Skeletal muscle cell (primary cell): Measurements from ENCODE around the gene CLIC5.

Source experiments
- DNase-seq: peaks from one replicate; pipeline ENCODE4 v3.0.0-alpha.2; 2010; ENCODE audit warnings: low read depth
- H3K4me3 ChIP-seq: 2 replicates; pipeline ENCODE4 v1.5.1; 2011; ENCODE audit warnings: low read depth, mild to moderate bottlenecking, control low read depth, low read length, moderate library complexity

The CLIC5 gene

DNA sequence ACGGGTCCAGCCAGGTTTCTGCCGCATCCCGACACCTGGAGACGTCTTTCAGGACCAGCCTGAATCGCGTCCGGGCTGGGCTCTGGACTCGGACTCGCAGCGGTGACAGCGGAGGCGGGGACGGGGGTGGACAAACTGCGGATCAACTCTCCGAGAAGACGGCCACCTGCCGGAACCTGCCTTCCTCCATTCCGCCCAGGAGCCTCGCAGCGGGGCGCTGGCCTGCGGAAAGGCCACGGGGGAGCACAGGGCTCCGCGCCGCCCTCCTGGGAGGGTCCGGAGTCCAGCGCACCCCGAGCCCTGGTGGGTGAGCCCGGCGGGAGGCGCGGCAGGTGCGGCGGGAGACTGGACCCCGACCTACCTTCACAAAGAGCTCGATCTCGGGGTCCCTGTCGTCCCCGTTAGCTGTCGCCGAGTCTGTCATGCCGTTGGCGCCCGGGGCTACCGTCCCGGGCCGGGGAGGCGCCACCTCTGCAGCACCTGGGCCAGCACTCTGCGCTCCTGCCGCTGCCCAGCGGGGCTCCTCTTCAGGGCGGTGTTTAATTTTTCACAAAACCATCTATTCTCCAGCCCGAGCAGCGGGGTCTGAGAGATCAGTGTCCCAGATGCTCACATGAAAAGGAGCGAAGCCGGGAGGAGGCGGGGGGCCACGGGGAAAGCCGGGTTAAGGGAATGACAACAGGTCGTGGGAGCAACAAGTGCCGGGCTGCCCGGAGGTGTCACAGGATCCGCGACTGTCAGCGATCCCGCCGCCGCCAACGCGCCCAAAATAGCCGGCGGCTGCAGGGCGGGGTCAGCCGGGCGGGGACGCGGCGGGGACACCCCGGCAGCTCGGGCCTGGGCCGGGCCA lies at the start of gene CLIC5:
TSS of gene CLIC5 (minus strand) at position 742 of the 850 bp plus-strand sequence. CDS start at position 424, 318 bp downstream.
- DNase-seq = no peak
- H3K4me3 ChIP-seq = peak within 1 kb of the TSS; percentile 24

GRCh38 chr6:46062991-46063390 lies 47.3 kb upstream of the CLIC5 start:
- no peak for DNase-seq
- H3K4me3 ChIP-seq = no peak overlapping the region

GRCh38 chr6:46062312-46062711 lies 46.7 kb upstream of the CLIC5 start:
- no peak overlapping the region for H3K4me3 ChIP-seq
- no peak for DNase-seq

- no peak overlapping the region for H3K4me3 ChIP-seq
- no peak for DNase-seq
These were observed 45.8 kb upstream of the CLIC5 start for GRCh38 chr6:46061497-46061896.

DNA sequence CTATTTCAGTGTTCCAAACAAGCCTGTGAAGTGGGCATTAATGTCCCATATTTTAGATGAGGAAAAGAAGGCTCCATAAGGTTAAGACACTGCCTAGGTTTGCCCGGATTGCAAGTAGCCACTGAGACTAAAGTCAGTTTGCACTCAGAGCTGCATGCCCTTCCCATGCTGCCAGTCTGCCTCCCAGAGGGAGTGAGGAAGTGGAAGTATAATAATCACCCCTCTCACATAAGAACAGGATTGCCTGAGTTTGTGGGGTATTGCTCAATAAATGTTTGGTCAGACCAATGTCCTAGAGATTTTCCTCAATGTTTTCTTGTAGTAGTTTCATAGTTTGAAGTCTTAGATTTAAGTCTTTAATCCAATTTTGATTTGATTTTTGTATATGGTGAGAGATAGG lies 43.9 kb upstream of the CLIC5 start:
- DNase-seq = no peak
- no peak overlapping the region for H3K4me3 ChIP-seq

DNA sequence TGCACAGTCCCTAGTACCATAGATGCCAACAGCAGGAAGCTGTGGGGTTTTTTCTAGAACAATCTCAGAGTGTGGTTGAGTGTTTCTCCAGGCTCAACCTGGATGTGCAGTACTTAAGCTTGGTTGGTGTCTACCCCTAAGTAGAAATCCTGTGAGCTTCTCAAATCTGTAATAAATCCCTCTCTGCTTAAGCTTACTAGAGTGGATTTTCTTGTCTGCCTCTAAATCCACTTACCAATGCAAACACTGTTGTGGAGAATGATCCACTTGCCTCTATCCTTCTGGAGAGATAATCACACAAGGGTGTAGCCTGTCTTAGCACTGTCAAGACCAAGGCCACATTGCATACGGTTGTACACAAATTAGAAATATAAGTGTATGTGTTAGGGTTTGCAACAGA lies 43.3 kb upstream of the CLIC5 start:
- no peak overlapping the region for H3K4me3 ChIP-seq
- DNase-seq = no peak

GRCh38 chr6:46057792-46058191 lies 42.1 kb upstream of the CLIC5 start:
- no peak for DNase-seq

GRCh38 chr6:46056906-46057529 lies 41.4 kb upstream of the CLIC5 start:
- no peak for DNase-seq
- no peak overlapping the region for H3K4me3 ChIP-seq

More at GRCh38 chr6:46057792-46058191, 42.1 kb upstream of the CLIC5 start:
- H3K4me3 ChIP-seq = no peak overlapping the region

DNA sequence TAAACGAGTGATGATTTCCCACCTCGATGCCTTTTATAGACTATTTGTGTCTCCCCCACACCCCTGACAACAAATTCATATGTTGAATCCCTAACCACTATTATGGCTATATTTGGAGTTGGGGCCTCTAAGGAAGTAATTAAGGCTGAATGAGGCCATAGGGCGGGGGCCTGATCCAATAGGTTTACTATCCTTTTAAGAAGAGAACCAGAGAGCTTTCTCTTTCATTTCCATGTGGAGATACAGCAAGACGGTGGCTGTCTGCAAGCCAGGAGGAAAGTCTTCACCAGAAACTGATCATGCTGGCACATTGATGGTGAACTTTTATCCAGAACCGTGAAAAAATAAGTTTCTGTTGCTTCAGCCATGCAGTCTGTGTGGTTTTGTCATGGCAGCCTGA lies 38.9 kb upstream of the CLIC5 start:
- no peak for DNase-seq
- H3K4me3 ChIP-seq = no peak overlapping the region

DNA sequence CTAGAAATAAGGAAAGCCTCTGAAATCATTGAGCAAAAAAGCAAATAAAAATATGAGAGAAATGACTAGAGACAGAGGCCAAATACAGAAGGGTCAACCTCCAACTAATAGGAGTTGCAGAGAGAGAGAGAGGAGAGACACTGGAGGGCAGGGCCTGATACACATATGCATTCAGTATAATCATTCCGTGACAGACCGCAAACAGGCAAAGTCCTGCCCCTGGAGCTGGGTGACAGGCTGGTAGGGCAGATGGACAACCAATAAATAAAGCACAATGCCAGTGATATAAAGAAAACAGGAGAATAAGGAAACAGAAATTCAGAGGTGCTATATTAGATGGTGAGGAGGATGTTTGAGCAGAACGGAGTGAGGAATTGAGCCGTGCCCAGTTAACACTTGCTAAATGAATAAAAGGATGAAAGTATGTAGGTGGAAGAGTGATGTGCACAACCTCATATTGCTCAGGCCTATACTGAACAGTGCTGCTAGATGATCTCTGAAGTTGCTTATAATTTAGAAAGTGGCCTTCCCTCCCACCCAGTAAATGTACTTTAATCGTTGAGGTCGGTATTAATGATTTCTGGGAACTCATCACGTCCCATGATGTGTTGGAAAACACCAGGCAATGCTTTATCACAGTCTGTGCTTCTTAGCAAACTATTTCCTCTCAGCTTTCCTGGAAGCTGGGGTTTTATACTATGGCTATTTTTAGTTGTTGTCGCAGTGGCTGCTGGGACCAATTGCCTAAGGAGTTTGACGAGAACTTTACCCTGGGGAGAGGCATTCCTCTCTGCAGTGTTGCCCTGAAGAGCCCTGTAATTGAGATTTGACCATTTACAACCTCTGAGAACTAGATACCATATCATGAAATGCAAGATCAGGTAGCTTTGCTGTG lies 37.6 kb upstream of the CLIC5 start:
- no peak overlapping the region for H3K4me3 ChIP-seq
- no peak for DNase-seq

DNA sequence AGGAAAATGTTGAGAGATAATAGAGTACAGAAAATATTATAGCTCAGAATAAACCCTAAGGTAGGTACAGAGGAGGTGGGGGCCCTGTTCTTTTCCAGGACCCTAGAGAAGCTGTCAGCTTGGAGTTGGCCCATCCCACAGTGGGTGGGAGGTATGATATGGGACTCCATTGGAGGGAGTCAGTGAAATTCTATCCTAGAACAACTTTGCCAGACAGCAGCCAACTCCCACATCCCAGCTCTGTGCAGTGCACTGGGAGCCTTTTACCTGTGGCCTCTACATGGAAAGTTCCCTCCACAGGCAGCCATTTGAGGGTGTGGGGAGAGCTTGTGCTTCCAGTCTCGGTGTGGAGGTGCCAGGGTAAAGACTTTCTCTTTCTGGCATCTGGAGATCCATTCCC lies 36.8 kb upstream of the CLIC5 start:
- no peak overlapping the region for H3K4me3 ChIP-seq
- DNase-seq = no peak

GRCh38 chr6:46051962-46052361 lies 36.3 kb upstream of the CLIC5 start:
- no peak overlapping the region for H3K4me3 ChIP-seq
- no peak for DNase-seq

- DNase-seq = no peak
- no peak overlapping the region for H3K4me3 ChIP-seq
These were observed 35.3 kb upstream of the CLIC5 start for GRCh38 chr6:46050845-46051405.

GRCh38 chr6:46048646-46049297 lies 33.1 kb upstream of the CLIC5 start:
- no peak overlapping the region for H3K4me3 ChIP-seq
- DNase-seq = no peak

DNA sequence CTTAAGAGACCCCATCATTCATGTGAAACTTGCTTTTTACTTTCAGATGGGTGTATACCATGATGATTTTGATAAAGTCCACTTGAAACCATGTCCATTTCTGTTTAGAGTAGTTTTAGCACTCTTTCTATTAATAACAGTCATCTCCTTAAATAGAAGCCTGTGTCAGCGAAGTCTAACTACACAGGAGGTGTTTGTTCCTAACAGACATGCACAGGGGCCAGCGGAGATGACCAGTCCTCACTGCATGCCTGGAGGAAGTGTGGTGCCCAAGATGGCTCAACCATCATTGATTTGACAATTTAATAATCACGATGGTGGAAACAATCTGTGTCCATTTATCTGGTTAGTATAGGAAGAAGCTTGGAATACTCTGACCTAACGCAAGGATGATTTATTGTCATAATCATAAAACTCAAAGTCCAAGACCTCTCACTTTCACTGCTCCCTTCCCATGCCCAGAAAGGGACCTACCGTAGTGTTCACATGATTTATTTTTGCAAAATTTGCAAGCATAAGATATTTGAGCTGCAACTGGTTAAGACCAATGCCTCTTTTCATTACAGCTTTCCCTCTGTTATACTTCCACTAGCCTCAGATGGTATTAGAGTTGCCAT lies 31.0 kb upstream of the CLIC5 start:
- DNase-seq = no peak
- H3K4me3 ChIP-seq = no peak overlapping the region

- H3K4me3 ChIP-seq = no peak overlapping the region
These were observed 29.4 kb upstream of the CLIC5 start for GRCh38 chr6:46044881-46045617.

GRCh38 chr6:46042355-46042999 lies 26.8 kb upstream of the CLIC5 start:
- no peak overlapping the region for H3K4me3 ChIP-seq
- peak; percentile 24 for DNase-seq

More at GRCh38 chr6:46044881-46045617, 29.4 kb upstream of the CLIC5 start:
- DNase-seq = peak; percentile 77

- DNase-seq = no peak
- no peak overlapping the region for H3K4me3 ChIP-seq
These were observed 24.6 kb upstream of the CLIC5 start for GRCh38 chr6:46040288-46040687.
